ENCODE measurements around the gene EXOC3L1.

DNA sequence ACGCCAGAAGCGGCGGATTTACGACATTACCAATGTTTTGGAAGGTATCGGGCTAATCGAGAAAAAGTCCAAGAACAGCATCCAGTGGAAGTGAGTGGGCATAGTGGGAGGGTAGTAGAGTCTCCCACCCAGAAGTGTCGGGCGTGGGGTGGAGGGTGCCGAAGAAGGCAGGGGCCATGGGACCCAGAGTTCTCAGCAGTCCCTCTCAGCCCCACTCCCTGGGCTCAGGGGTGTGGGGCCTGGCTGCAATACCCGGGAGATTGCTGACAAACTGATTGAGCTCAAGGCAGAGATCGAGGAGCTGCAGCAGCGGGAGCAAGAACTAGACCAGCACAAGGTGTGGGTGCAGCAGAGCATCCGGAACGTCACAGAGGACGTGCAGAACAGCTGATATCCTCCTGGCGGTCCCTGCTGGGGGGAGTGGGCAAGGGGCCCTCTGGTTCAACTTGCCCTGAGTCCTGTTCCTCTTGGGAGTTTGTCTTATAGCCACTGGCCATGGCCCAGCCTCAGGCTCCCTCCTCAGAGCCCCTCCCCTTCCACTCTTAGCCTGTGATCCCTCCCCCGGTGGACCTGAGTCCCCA, 2.9 kb upstream of the EXOC3L1 start:
- TF ChIP-seq, protein P1, sequence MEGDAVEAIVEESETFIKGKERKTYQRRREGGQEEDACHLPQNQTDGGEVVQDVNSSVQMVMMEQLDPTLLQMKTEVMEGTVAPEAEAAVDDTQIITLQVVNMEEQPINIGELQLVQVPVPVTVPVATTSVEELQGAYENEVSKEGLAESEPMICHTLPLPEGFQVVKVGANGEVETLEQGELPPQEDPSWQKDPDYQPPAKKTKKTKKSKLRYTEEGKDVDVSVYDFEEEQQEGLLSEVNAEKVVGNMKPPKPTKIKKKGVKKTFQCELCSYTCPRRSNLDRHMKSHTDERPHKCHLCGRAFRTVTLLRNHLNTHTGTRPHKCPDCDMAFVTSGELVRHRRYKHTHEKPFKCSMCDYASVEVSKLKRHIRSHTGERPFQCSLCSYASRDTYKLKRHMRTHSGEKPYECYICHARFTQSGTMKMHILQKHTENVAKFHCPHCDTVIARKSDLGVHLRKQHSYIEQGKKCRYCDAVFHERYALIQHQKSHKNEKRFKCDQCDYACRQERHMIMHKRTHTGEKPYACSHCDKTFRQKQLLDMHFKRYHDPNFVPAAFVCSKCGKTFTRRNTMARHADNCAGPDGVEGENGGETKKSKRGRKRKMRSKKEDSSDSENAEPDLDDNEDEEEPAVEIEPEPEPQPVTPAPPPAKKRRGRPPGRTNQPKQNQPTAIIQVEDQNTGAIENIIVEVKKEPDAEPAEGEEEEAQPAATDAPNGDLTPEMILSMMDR (IDR thresholded peaks at IDR 0.05) = no peak
- no peak for TF ChIP-seq ZNF219 (CRISPR knock-in tag; IDR thresholded peaks at IDR 0.05; ENCODE audit: borderline replicate concordance)
- no peak for TF ChIP-seq TCF7 (CRISPR knock-in tag; IDR thresholded peaks at IDR 0.05; ENCODE audit: low read depth)
- TF ChIP-seq, protein P2, sequence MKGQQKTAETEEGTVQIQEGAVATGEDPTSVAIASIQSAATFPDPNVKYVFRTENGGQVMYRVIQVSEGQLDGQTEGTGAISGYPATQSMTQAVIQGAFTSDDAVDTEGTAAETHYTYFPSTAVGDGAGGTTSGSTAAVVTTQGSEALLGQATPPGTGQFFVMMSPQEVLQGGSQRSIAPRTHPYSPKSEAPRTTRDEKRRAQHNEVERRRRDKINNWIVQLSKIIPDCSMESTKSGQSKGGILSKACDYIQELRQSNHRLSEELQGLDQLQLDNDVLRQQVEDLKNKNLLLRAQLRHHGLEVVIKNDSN (CRISPR knock-in tag; IDR thresholded peaks at IDR 0.05) = no peak
- TF ChIP-seq, protein P3, sequence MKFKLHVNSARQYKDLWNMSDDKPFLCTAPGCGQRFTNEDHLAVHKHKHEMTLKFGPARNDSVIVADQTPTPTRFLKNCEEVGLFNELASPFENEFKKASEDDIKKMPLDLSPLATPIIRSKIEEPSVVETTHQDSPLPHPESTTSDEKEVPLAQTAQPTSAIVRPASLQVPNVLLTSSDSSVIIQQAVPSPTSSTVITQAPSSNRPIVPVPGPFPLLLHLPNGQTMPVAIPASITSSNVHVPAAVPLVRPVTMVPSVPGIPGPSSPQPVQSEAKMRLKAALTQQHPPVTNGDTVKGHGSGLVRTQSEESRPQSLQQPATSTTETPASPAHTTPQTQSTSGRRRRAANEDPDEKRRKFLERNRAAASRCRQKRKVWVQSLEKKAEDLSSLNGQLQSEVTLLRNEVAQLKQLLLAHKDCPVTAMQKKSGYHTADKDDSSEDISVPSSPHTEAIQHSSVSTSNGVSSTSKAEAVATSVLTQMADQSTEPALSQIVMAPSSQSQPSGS (CRISPR knock-in tag; IDR thresholded peaks at IDR 0.05; ENCODE audit: borderline replicate concordance, low read depth) = no peak
- TF ChIP-seq, protein P4, sequence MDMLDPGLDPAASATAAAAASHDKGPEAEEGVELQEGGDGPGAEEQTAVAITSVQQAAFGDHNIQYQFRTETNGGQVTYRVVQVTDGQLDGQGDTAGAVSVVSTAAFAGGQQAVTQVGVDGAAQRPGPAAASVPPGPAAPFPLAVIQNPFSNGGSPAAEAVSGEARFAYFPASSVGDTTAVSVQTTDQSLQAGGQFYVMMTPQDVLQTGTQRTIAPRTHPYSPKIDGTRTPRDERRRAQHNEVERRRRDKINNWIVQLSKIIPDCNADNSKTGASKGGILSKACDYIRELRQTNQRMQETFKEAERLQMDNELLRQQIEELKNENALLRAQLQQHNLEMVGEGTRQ (CRISPR knock-in tag; IDR thresholded peaks at IDR 0.05) = no peak
- TF ChIP-seq ZNF138 (CRISPR knock-in tag; conservative IDR thresholded peaks at IDR 0.05) = no peak
- TF ChIP-seq NR1H2 (CRISPR knock-in tag; IDR thresholded peaks at IDR 0.05) = no peak
- TF ChIP-seq, protein P5, sequence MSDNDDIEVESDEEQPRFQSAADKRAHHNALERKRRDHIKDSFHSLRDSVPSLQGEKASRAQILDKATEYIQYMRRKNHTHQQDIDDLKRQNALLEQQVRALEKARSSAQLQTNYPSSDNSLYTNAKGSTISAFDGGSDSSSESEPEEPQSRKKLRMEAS (CRISPR knock-in tag; IDR thresholded peaks at IDR 0.05) = no peak
